ENCODE measurements around the gene CTCF. TPM values are rescaled to one million over a fixed set of nuclear protein-coding genes. Genes with fewer than 3 reads are reported as not detected.
A peak's percentile ranks its signal among the peaks of the same experiment; 100 is the strongest.

Gene CTCF
- total RNA-seq, 1 donor from 2014 or later, result 43.2 TPM

- intact Hi-C loops (cut with DNase I), result no loop called here
- H3K36me3 ChIP-seq, result peaks cover 0 to 11% of the 10 kb centered on the region in 2 donors
- no peak for DNase-seq (ENCODE audit: extremely low spot score in 2 of 2)
- peaks cover 61% of the 10 kb centered on the region for H3K4me1 ChIP-seq
- peak overlapping the region; percentile 21 for H3K27ac ChIP-seq
- TF ChIP-seq POLR2A (IDR thresholded peaks at IDR 0.05) (no peak), POLR2AphosphoS5 (IDR thresholded peaks at IDR 0.05; ENCODE audit: insufficient read depth in 1 of 2, low read depth in 1 of 2) (no peak)
- TF ChIP-seq, protein P1, sequence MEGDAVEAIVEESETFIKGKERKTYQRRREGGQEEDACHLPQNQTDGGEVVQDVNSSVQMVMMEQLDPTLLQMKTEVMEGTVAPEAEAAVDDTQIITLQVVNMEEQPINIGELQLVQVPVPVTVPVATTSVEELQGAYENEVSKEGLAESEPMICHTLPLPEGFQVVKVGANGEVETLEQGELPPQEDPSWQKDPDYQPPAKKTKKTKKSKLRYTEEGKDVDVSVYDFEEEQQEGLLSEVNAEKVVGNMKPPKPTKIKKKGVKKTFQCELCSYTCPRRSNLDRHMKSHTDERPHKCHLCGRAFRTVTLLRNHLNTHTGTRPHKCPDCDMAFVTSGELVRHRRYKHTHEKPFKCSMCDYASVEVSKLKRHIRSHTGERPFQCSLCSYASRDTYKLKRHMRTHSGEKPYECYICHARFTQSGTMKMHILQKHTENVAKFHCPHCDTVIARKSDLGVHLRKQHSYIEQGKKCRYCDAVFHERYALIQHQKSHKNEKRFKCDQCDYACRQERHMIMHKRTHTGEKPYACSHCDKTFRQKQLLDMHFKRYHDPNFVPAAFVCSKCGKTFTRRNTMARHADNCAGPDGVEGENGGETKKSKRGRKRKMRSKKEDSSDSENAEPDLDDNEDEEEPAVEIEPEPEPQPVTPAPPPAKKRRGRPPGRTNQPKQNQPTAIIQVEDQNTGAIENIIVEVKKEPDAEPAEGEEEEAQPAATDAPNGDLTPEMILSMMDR (IDR thresholded peaks at IDR 0.05), result no peak
- no peaks in the 10 kb centered on the region for H3K9me3 ChIP-seq
- no peak overlapping the region for H3K4me3 ChIP-seq
- H3K27me3 ChIP-seq, result no peaks in the 10 kb centered on the region
Measured at GRCh38 chr16:67676939-67677338, 114.6 kb downstream of the CTCF start.

DNA sequence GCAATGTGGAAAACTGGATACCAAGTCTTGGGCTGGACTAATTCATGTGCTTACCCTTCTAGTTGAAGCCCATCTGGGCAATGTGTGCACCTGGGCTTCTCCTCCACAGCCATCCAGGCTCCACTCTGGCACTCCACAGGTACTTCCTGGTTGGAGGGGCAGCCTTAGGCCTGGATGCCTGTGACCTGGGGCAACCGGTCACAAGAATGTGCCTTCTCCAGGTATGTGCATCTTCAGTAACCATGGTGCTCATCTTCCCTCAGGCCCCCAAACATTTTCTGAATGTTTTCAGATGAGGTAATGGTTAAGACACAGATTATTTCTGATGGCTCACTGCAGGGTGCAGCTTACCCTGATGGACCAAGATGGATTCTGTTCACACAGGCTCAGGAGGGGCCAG, 115.4 kb downstream of the CTCF start:
- Histone ChIP-seq H3K27me3 (no peaks in the 10 kb centered on the region), H3K4me1 (peaks cover 58% of the 10 kb centered on the region), H3K4me3 (no peak overlapping the region), H3K36me3 (peaks cover 0 to 11% of the 10 kb centered on the region in 2 donors), H3K27ac (no peak overlapping the region), H3K9me3 (no peaks in the 10 kb centered on the region)
- no peak for TF ChIP-seq POLR2A (IDR thresholded peaks at IDR 0.05)
- no peak for TF ChIP-seq POLR2AphosphoS5 (IDR thresholded peaks at IDR 0.05; ENCODE audit: insufficient read depth in 1 of 2, low read depth in 1 of 2)
- TF ChIP-seq, protein P1 (IDR thresholded peaks at IDR 0.05), result no peak
- DNase-seq (ENCODE audit: extremely low spot score in 2 of 2), result no peak
- intact Hi-C loops (cut with DNase I), result no loop called here

- H3K9me3 ChIP-seq, result no peaks in the 10 kb centered on the region
- no peak for TF ChIP-seq POLR2A (IDR thresholded peaks at IDR 0.05)
- TF ChIP-seq, protein P1 (IDR thresholded peaks at IDR 0.05), result no peak
- no peak for TF ChIP-seq POLR2AphosphoS5 (IDR thresholded peaks at IDR 0.05; ENCODE audit: insufficient read depth in 1 of 2, low read depth in 1 of 2)
- DNase-seq (ENCODE audit: extremely low spot score in 2 of 2), result no peak
- no peaks in the 10 kb centered on the region for H3K27me3 ChIP-seq
- H3K4me3 ChIP-seq, result no peak overlapping the region
- peaks cover 0 to 11% of the 10 kb centered on the region in 2 donors for H3K36me3 ChIP-seq
- H3K4me1 ChIP-seq, result peaks cover 52% of the 10 kb centered on the region
- intact Hi-C loops (cut with DNase I), result no loop called here
- peak overlapping the region; percentile 37 for H3K27ac ChIP-seq
Measured at GRCh38 chr16:67678354-67679023, 116.2 kb downstream of the CTCF start.

GRCh38 chr16:67679935-67680897, 117.9 kb downstream of the CTCF start:
- Histone ChIP-seq H3K4me3 (no peak overlapping the region), H3K36me3 (peaks cover 0 to 18% of the 10 kb centered on the region in 2 donors), H3K9me3 (no peaks in the 10 kb centered on the region), H3K27me3 (no peaks in the 10 kb centered on the region), H3K4me1 (peaks cover 51% of the 10 kb centered on the region), H3K27ac (no peak overlapping the region)
- TF ChIP-seq POLR2AphosphoS5 (IDR thresholded peaks at IDR 0.05; ENCODE audit: insufficient read depth in 1 of 2, low read depth in 1 of 2) (no peak), POLR2A (IDR thresholded peaks at IDR 0.05) (no peak)
- TF ChIP-seq, protein P1 (IDR thresholded peaks at IDR 0.05), result no peak
- no peak for DNase-seq (ENCODE audit: extremely low spot score in 2 of 2)
- intact Hi-C loops (cut with DNase I), result no loop called here
